Hypothalamus (tissue), 51 donors: ENCODE measurements around the gene ANKRD9.

Experiments used
- DNase-seq, 51 donors: peaks; one replicate each; lab custom pipeline; 2025; lab: John Stamatoyannopoulos, UW

The ANKRD9 gene

GRCh38 chr14:102500158-102500662 lies 9.4 kb downstream of the ANKRD9 start:
- peak in 4 of 51 donors; percentile 26 to 41 (median 36) for DNase-seq

- no peak for DNase-seq
These were observed 10.0 kb downstream of the ANKRD9 start for GRCh38 chr14:102499401-102500157.

GRCh38 chr14:102498678-102499265 lies 10.8 kb downstream of the ANKRD9 start:
- no peak for DNase-seq

- DNase-seq, result peak in 8 of 51 donors; percentile 18 to 53 (median 31)
These were observed 11.4 kb downstream of the ANKRD9 start for GRCh38 chr14:102497998-102498677.

GRCh38 chr14:102496958-102497744 lies 12.4 kb downstream of the ANKRD9 start:
- DNase-seq, result no peak

GRCh38 chr14:102496331-102496691 lies 13.3 kb downstream of the ANKRD9 start:
- DNase-seq, result no peak

- no peak for DNase-seq
These were observed 13.9 kb downstream of the ANKRD9 start for GRCh38 chr14:102495491-102496330.

GRCh38 chr14:102493585-102493984 lies 16.0 kb downstream of the ANKRD9 start:
- DNase-seq, result no peak

GRCh38 chr14:102493096-102493495 lies 16.5 kb downstream of the ANKRD9 start:
- DNase-seq, result peak in 4 of 51 donors; percentile 34 to 42 (median 38)

GRCh38 chr14:102492531-102492910 lies 17.1 kb downstream of the ANKRD9 start:
- DNase-seq, result no peak

GRCh38 chr14:102491786-102492530 lies 17.6 kb downstream of the ANKRD9 start:
- DNase-seq, result no peak

- DNase-seq, result no peak
These were observed 18.2 kb downstream of the ANKRD9 start for GRCh38 chr14:102491366-102491765.

GRCh38 chr14:102490456-102490855 lies 19.1 kb downstream of the ANKRD9 start:
- DNase-seq, result no peak

- no peak for DNase-seq
These were observed 22.4 kb downstream of the ANKRD9 start for GRCh38 chr14:102487204-102487577.

- DNase-seq, result no peak
These were observed 22.9 kb downstream of the ANKRD9 start for GRCh38 chr14:102486513-102487203.

- no peak for DNase-seq
These were observed 23.7 kb downstream of the ANKRD9 start for GRCh38 chr14:102485693-102486512.

GRCh38 chr14:102484316-102484715 lies 25.3 kb downstream of the ANKRD9 start:
- DNase-seq, result no peak

- DNase-seq, result peak in 1 of 51 donors; percentile 51
These were observed 27.8 kb downstream of the ANKRD9 start for GRCh38 chr14:102481791-102482238.
